Nephron (organoid): ENCODE results near the gene COL4A6.

ENCODE experiments used
- H3K27ac Mint-ChIP-seq, 3 experiments: 2 replicates each; pipeline ENCODE4 v1.8.0; 2020; ENCODE audit warnings: mixed read lengths in 3 of 3, mild to moderate bottlenecking in 2 of 3, moderate library complexity in 1 of 3
- H3K27me3 Mint-ChIP-seq: 2 replicates; pipeline ENCODE4 v1.8.0; 2021; ENCODE audit warnings: low read depth, mild to moderate bottlenecking, moderate library complexity, mixed read lengths
- H3K36me3 Mint-ChIP-seq: 2 replicates; pipeline ENCODE4 v1.8.0; 2020; ENCODE audit warnings: low read depth, mixed read lengths
- H3K4me1 Mint-ChIP-seq: 2 replicates; pipeline ENCODE4 v1.8.0; 2020; ENCODE audit warnings: mixed read lengths
- H3K4me3 Mint-ChIP-seq, 3 experiments: 2 replicates each; pipeline ENCODE4 v1.8.0; 2020; ENCODE audit warnings: mild to moderate bottlenecking in 3 of 3, mixed read lengths in 3 of 3, moderate library complexity in 2 of 3
- H3K9me3 Mint-ChIP-seq: 2 replicates; pipeline ENCODE4 v1.8.0; 2020; ENCODE audit warnings: mixed read lengths
- CTCF ChIP-seq, 3 experiments: fragments of 200-600 bp; sonication (generic); IDR thresholded peaks; one replicate each; pipeline ENCODE4 v1.5.0; 2021; ENCODE audit warnings: antibody characterized with exemption in 3 of 3; ENCODE audit not compliant: unreplicated experiment in 3 of 3

Gene COL4A6

GRCh38 chrX:108268434-108269080 lies 169.7 kb downstream of the COL4A6 start:
- Mint-ChIP-seq H3K4me3 (no peak overlapping the region), H3K27me3 (no peaks in the 10 kb centered on the region), H3K9me3 (no peaks in the 10 kb centered on the region), H3K36me3 (no peaks in the 10 kb centered on the region), H3K27ac (peak overlapping the region; percentile 46 to 76 (median 62)), H3K4me1 (peaks cover 47% of the 10 kb centered on the region)
- no peak for TF ChIP-seq CTCF (IDR thresholded peaks at IDR 0.05; ENCODE audit: unreplicated experiment in 3 of 3)

- no peaks in the 10 kb centered on the region for H3K36me3 Mint-ChIP-seq
- H3K27ac Mint-ChIP-seq: no peak overlapping the region
- no peaks in the 10 kb centered on the region for H3K9me3 Mint-ChIP-seq
- no peak for TF ChIP-seq CTCF (IDR thresholded peaks at IDR 0.05; ENCODE audit: unreplicated experiment in 3 of 3)
- no peak overlapping the region for H3K4me3 Mint-ChIP-seq
- H3K4me1 Mint-ChIP-seq: peaks cover 47% of the 10 kb centered on the region
- no peaks in the 10 kb centered on the region for H3K27me3 Mint-ChIP-seq
Measured at GRCh38 chrX:108267557-108267956, 170.7 kb downstream of the COL4A6 start.

- H3K9me3 Mint-ChIP-seq: peaks cover 4% of the 10 kb centered on the region
- peaks cover 23% of the 10 kb centered on the region for H3K4me1 Mint-ChIP-seq
- H3K27me3 Mint-ChIP-seq: no peaks in the 10 kb centered on the region
- H3K4me3 Mint-ChIP-seq: no peak overlapping the region
- TF ChIP-seq CTCF (IDR thresholded peaks at IDR 0.05; ENCODE audit: unreplicated experiment in 3 of 3): no peak
- H3K27ac Mint-ChIP-seq: peak overlapping the region; percentile 40 to 85 (median 59)
- H3K36me3 Mint-ChIP-seq: no peaks in the 10 kb centered on the region
Measured at GRCh38 chrX:108264376-108264775, 173.8 kb downstream of the COL4A6 start.

GRCh38 chrX:108261549-108262203 lies 176.5 kb downstream of the COL4A6 start:
- TF ChIP-seq CTCF (IDR thresholded peaks at IDR 0.05; ENCODE audit: unreplicated experiment in 3 of 3): no peak
- H3K4me1 Mint-ChIP-seq: peaks cover 15% of the 10 kb centered on the region
- H3K4me3 Mint-ChIP-seq: no peak overlapping the region
- peak overlapping the region; percentile 73 to 89 (median 79) for H3K27ac Mint-ChIP-seq
- peaks cover 4% of the 10 kb centered on the region for H3K9me3 Mint-ChIP-seq
- no peaks in the 10 kb centered on the region for H3K36me3 Mint-ChIP-seq
- no peaks in the 10 kb centered on the region for H3K27me3 Mint-ChIP-seq

GRCh38 chrX:108257556-108257955 lies 180.7 kb downstream of the COL4A6 start:
- no peaks in the 10 kb centered on the region for H3K36me3 Mint-ChIP-seq
- no peaks in the 10 kb centered on the region for H3K27me3 Mint-ChIP-seq
- H3K27ac Mint-ChIP-seq: peak overlapping the region in 1 of 3 experiments; percentile 3
- H3K4me1 Mint-ChIP-seq: peaks cover 6% of the 10 kb centered on the region
- H3K4me3 Mint-ChIP-seq: no peak overlapping the region
- H3K9me3 Mint-ChIP-seq: peaks cover 8% of the 10 kb centered on the region
- TF ChIP-seq CTCF (IDR thresholded peaks at IDR 0.05; ENCODE audit: unreplicated experiment in 3 of 3): no peak

GRCh38 chrX:108254636-108255035 lies 183.6 kb downstream of the COL4A6 start:
- Mint-ChIP-seq H3K27ac (peak overlapping the region in 2 of 3 experiments; percentile 1 to 44), H3K9me3 (peaks cover 9% of the 10 kb centered on the region)

More at GRCh38 chrX:108254636-108255035, 183.6 kb downstream of the COL4A6 start:
- no peak for TF ChIP-seq CTCF (IDR thresholded peaks at IDR 0.05; ENCODE audit: unreplicated experiment in 3 of 3)
- no peak overlapping the region for H3K4me3 Mint-ChIP-seq
- H3K27me3 Mint-ChIP-seq: no peaks in the 10 kb centered on the region
- H3K4me1 Mint-ChIP-seq: peaks cover 25% of the 10 kb centered on the region
- no peaks in the 10 kb centered on the region for H3K36me3 Mint-ChIP-seq
